ENCODE measurements around the gene FBXW8.

The FBXW8 gene

DNA sequence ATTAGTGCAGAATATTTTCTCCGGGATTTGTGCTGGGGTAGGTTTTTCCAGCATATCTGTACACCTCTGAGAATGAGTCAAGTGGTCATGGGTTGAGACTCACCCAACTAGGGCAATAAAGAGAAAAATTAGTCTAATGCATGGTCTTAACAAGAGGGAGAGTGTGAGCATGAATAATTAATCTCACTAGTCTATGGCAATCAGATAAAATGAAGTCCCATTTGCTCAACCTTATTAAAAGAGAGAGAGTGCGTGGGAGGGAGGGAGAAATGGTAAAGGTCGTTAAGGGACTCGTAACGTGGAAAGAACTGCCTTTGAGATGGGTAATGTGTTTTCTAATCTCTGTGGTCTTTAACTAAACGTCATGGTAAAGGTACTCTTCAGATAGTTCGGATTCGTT is 96.8 kb downstream of the FBXW8 start:
- DNase-seq = no peak
- no peaks in the 10 kb centered on the region for H3K4me1 ChIP-seq (ENCODE audit: low read length)
- no peaks in the 10 kb centered on the region for H3K9me3 ChIP-seq (replicated peaks; ENCODE audit: insufficient read depth, low read length)
- H3K4me2 ChIP-seq (ENCODE audit: low read depth, low read length) = no peak overlapping the region
- H3K36me3 ChIP-seq (replicated peaks; ENCODE audit: insufficient read depth, low read length) = no peaks in the 10 kb centered on the region
- H3F3A ChIP-seq (ENCODE audit: insufficient read depth, low read length) = no peaks in the 10 kb centered on the region
- no peak overlapping the region for H2AFZ ChIP-seq (ENCODE audit: low read length)
- no peaks in the 10 kb centered on the region for H3K79me2 ChIP-seq (ENCODE audit: low read length)
- H4K20me1 ChIP-seq (ENCODE audit: insufficient read depth, low read length) = no peaks in the 10 kb centered on the region
- H3K27me3 ChIP-seq (replicated peaks; ENCODE audit: insufficient read depth, low read length) = no peaks in the 10 kb centered on the region
- H3K27ac ChIP-seq (ENCODE audit: low read length) = no peak overlapping the region
- no peak overlapping the region for H3K4me3 ChIP-seq (ENCODE audit: low read length)
- no peaks in the 10 kb centered on the region for H3K9me2 ChIP-seq (replicated peaks; ENCODE audit: insufficient read depth, low read length)
- TF ChIP-seq EZH2phosphoT487 (IDR thresholded peaks at IDR 0.05; ENCODE audit: low read length) (no peak), EZH2 (optimal IDR thresholded peaks at IDR 0.05; ENCODE audit: low read depth, low read length) (no peak)
- TF ChIP-seq, protein P1, sequence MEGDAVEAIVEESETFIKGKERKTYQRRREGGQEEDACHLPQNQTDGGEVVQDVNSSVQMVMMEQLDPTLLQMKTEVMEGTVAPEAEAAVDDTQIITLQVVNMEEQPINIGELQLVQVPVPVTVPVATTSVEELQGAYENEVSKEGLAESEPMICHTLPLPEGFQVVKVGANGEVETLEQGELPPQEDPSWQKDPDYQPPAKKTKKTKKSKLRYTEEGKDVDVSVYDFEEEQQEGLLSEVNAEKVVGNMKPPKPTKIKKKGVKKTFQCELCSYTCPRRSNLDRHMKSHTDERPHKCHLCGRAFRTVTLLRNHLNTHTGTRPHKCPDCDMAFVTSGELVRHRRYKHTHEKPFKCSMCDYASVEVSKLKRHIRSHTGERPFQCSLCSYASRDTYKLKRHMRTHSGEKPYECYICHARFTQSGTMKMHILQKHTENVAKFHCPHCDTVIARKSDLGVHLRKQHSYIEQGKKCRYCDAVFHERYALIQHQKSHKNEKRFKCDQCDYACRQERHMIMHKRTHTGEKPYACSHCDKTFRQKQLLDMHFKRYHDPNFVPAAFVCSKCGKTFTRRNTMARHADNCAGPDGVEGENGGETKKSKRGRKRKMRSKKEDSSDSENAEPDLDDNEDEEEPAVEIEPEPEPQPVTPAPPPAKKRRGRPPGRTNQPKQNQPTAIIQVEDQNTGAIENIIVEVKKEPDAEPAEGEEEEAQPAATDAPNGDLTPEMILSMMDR (IDR thresholded peaks at IDR 0.05; ENCODE audit: low read length) = no peak
- no peak overlapping the region for H3K9ac ChIP-seq (ENCODE audit: low read length)

DNA sequence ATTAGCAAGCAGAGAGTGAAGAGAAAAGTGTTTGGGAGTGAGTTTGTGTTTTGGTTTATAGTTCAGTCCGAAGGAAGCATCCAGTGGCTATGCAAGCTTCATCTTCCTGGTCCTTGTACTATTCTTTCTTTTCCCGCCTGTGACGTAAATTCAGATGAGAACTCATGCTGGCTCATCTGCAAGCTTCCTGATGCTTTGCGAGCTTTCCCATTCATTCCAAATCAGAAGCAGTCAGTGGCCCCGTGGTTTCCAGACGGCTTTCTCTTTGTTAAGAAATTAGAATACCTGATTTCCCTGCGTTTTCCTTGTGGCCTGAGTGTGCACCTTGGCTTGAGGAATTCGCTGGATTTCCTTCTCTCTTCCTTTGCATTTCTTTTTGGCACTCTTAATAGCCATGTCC is 99.0 kb downstream of the FBXW8 start:
- H3K27me3 ChIP-seq (replicated peaks; ENCODE audit: insufficient read depth, low read length) = no peaks in the 10 kb centered on the region
- TF ChIP-seq, protein P1 (IDR thresholded peaks at IDR 0.05; ENCODE audit: low read length) = no peak
- TF ChIP-seq EZH2 (optimal IDR thresholded peaks at IDR 0.05; ENCODE audit: low read depth, low read length) (no peak), EZH2phosphoT487 (IDR thresholded peaks at IDR 0.05; ENCODE audit: low read length) (no peak)
- H3K9me3 ChIP-seq (replicated peaks; ENCODE audit: insufficient read depth, low read length) = no peaks in the 10 kb centered on the region
- no peaks in the 10 kb centered on the region for H3F3A ChIP-seq (ENCODE audit: insufficient read depth, low read length)
- no peak overlapping the region for H2AFZ ChIP-seq (ENCODE audit: low read length)
- H3K9ac ChIP-seq (ENCODE audit: low read length) = no peak overlapping the region
- DNase-seq = no peak
- H4K20me1 ChIP-seq (ENCODE audit: insufficient read depth, low read length) = no peaks in the 10 kb centered on the region
- no peaks in the 10 kb centered on the region for H3K79me2 ChIP-seq (ENCODE audit: low read length)
- no peak overlapping the region for H3K4me2 ChIP-seq (ENCODE audit: low read depth, low read length)
- H3K4me1 ChIP-seq (ENCODE audit: low read length) = no peaks in the 10 kb centered on the region
- no peak overlapping the region for H3K4me3 ChIP-seq (ENCODE audit: low read length)
- no peaks in the 10 kb centered on the region for H3K9me2 ChIP-seq (replicated peaks; ENCODE audit: insufficient read depth, low read length)
- H3K27ac ChIP-seq (ENCODE audit: low read length) = no peak overlapping the region
- H3K36me3 ChIP-seq (replicated peaks; ENCODE audit: insufficient read depth, low read length) = no peaks in the 10 kb centered on the region

DNA sequence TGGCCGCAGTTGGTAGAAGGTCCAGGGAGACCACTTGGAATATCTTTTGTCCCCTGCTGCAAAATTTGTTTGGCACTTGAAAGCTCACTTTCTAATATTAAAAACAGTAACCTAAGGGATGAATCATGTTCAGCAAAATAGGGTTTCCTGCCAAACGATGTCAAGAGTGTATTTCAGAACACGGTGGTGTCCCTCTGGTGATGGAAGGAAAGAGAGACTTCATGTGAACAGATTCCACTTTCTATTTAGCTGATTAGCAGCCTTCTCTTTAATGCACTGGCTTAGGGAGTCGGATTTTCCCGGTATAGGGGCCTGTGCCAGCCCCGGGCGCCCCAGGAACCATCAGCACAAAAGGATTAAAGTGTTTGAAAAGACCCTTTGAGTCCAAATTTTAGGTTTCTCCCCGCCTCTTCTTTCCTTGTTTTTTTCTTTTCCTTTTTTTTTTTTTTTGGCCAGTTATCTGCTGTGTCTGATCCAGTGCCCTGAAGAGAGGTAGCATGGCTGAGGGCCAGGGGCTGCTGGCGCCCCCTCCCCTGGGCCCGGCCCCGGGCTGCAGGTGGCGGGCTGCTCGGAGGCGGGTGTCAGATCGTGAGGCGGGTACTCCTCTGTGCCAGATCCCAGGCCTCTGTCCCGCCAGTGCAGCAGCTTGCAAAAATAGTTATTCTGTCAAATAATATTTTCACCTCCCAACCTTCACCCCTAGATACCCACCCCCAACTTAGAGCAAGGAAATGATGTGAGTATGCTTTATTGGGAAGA is 100.1 kb downstream of the FBXW8 start:
- Histone ChIP-seq H4K20me1 (ENCODE audit: insufficient read depth, low read length) (no peaks in the 10 kb centered on the region), H3K36me3 (replicated peaks; ENCODE audit: insufficient read depth, low read length) (no peaks in the 10 kb centered on the region), H3K4me3 (ENCODE audit: low read length) (no peak overlapping the region), H3K9ac (ENCODE audit: low read length) (no peak overlapping the region), H3K27ac (ENCODE audit: low read length) (no peak overlapping the region), H3K9me2 (replicated peaks; ENCODE audit: insufficient read depth, low read length) (no peaks in the 10 kb centered on the region), H3K9me3 (replicated peaks; ENCODE audit: insufficient read depth, low read length) (no peaks in the 10 kb centered on the region), H2AFZ (ENCODE audit: low read length) (no peak overlapping the region), H3K27me3 (replicated peaks; ENCODE audit: insufficient read depth, low read length) (no peaks in the 10 kb centered on the region), H3K79me2 (ENCODE audit: low read length) (no peaks in the 10 kb centered on the region), H3F3A (ENCODE audit: insufficient read depth, low read length) (no peaks in the 10 kb centered on the region), H3K4me1 (ENCODE audit: low read length) (no peaks in the 10 kb centered on the region), H3K4me2 (ENCODE audit: low read depth, low read length) (no peak overlapping the region)
- DNase-seq = no peak
- TF ChIP-seq EZH2phosphoT487 (IDR thresholded peaks at IDR 0.05; ENCODE audit: low read length) = no peak
- TF ChIP-seq, protein P1 (IDR thresholded peaks at IDR 0.05; ENCODE audit: low read length) = no peak

All from MM.1S (cell line).